GM19239 (cell line): Measurements from ENCODE around the gene ZNF407.

ENCODE experiments used
- DNase-seq: peaks from one replicate; pipeline ENCODE4 v3.0.0; 2011; ENCODE audit warnings: low spot score; ENCODE audit not compliant: insufficient read length
- FAIRE-seq: peaks from 2 replicates; lab custom pipeline; 2011; peaks lifted over from hg19 to GRCh38; lab: Jason Lieb, UNC

ZNF407 gene

DNA sequence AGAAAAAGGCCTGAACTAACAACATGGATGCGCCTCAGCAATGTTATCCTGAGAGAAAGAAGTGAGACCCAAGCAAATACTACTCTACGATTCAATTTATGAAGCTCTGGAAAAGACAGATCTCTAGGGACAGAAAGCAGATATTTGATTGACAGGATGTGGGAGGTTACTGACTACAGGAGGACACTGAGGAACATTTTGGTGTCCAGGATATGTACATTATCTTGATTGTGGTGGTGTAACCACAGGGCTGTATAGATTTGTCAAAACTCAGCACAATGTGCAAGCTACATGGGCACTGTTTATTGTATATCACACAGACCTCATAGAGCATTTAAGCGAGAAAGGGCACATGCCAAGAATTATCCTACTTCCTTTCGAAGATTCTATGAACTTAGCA, 391.5 kb downstream of the ZNF407 start:
- FAIRE-seq: no peak

DNA sequence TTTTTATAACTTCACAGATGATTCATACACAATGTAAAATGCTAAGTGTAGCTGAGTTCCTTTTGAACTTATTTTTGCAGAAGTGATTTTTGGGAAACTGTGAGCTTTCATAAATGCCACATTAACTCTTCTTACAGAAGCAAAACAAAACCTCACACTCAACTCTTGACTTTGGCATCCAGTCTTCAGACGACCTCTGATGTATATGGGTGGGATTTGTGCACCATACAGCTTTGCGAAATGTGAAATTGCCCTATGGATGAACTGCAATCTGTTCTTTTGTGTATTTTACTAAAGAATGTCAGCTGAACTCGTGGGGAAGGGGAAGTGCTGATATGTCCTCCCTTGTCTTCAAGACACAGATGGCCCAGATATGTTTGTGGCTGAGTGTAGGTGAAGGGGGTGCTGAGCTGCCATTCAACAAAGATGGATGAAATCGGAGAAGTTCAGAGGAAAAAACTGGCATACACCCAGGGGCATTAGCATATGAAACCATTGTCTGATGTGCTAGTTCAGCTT, 393.0 kb downstream of the ZNF407 start:
- DNase-seq (no peak), FAIRE-seq (no peak)

More for the DNA sequence above, 391.5 kb downstream of the ZNF407 start:
- DNase-seq: no peak

DNA sequence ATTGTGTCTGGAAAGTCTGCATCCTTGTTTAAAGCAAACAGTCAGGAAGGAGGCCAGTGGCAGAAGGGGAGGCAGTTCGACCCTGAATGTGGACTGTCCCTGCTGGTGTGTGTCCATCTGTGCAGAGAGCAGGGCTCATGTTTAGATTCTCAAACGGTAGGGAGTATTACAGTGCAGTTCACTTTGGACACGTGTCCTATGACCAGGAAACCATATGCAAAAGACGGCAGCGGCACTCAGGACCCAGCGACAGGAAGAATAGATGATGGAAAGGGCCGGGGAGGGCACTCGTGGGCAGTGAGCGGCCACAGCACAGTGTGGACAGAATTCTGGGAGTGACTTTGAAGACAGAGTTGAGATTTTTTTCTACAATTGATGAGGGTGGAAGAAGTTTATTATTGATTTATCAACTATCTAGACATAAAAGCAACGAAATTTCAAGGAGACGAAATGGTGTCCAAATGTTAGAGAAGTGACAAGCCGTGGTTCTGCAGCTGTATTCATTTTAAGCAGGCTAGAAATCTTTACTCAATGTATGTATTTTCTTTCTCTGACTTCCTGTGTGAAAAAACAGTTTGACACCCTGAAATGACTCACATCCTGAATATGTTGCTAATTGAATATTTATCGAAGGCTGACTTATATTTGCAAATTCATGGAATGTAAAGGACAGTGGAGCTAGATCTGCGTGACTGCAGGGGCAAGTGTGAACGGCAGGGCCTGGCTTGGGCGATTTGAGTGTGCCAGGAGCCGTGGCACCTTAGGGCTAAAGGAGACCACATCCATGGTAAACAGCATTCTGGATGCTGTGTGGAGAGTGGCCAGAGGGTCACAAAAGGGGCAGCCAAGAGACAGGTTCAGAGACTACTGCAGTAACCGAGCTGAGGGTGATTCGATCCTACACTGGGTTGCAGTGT, 397.1 kb downstream of the ZNF407 start:
- FAIRE-seq (peak; percentile 96), DNase-seq (peak; percentile 25)

GRCh38 chr18:74995419-74995736, 397.7 kb downstream of the ZNF407 start:
- FAIRE-seq: peak; percentile 18
- no peak for DNase-seq

GRCh38 chr18:74996055-74996454, 398.4 kb downstream of the ZNF407 start:
- DNase-seq (no peak), FAIRE-seq (no peak)

DNA sequence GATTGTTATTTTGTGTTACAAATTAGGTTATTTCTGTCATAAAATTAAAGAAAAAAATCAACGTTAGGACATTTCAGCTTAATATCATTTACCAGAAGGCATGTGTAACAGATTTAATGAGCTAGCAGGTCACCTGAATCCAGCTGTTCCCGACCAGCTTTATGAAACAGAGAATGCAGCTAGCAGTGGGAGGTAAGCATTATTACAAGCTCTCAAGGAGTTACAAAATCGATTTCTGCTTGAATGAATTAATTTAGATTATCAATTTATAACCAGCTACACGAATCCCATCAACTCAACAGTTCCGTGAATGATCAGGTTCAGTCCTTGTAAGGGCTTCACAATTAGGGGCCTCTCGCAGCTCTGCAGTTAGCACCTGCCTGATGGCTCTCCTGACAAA, 399.3 kb downstream of the ZNF407 start:
- FAIRE-seq: peak; percentile 80

GRCh38 chr18:75000920-75001319, 403.2 kb downstream of the ZNF407 start:
- DNase-seq (no peak), FAIRE-seq (no peak)

More for the DNA sequence above, 399.3 kb downstream of the ZNF407 start:
- DNase-seq: no peak

GRCh38 chr18:75003039-75003438, 405.4 kb downstream of the ZNF407 start:
- DNase-seq (no peak), FAIRE-seq (no peak)

DNA sequence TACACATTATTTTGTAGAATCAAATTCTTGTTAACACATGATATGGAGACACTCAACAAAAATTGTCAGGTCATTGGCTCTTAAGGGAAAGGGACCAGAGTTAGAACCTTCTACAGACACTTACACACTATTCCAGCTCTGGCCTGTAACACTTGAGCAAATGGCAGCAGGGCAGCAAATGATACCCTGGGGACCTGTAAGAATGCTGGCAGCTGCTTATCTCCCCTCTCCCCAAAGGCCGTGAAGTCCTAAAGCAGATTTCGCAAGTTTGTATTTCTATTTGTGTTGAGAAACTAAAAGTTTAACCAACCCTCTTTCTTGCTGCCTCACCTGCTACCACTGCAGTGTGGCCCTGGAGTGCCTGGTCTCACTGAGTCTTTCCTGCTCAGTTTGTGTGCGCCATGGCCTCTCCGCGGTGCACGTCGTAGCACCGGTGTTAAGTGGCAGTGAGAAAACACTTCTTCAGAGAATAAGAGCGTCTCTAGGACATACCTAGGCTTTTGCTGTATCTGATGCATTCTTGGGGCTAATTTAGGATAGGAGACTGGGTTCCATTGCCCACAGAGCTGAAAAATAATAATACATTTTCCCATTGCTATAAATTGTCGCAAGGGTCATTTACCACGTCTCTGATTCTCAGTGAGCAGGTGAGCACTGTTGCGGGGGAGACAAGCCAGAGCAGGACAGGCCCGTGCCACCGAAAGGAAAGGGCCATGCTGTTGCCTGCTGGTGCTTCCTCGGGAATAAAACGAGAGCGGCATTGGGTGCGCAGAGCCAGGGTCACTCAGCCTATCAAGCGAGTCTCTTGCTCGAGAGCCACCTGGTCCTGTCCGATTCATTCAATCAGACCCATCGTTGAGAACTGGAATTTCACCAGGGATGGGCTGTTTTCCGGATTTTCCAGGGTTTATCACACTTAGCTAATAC, 406.4 kb downstream of the ZNF407 start:
- FAIRE-seq (no peak), DNase-seq (no peak)

GRCh38 chr18:75005626-75006025, 408.0 kb downstream of the ZNF407 start:
- FAIRE-seq (no peak), DNase-seq (no peak)

- FAIRE-seq: no peak
- DNase-seq: no peak
These were observed 410.5 kb downstream of the ZNF407 start for GRCh38 chr18:75008186-75008585.

- no peak for FAIRE-seq
- DNase-seq: no peak
These were observed 411.6 kb downstream of the ZNF407 start for GRCh38 chr18:75009296-75009695.

- DNase-seq (no peak), FAIRE-seq (peak; percentile 23)
These were observed 412.2 kb downstream of the ZNF407 start for GRCh38 chr18:75009878-75010277.

GRCh38 chr18:75010278-75010677, 412.6 kb downstream of the ZNF407 start:
- FAIRE-seq: no peak

GRCh38 chr18:75010689-75011088, 413.0 kb downstream of the ZNF407 start:
- no peak for DNase-seq
- FAIRE-seq: no peak

More at GRCh38 chr18:75010278-75010677, 412.6 kb downstream of the ZNF407 start:
- DNase-seq: no peak

DNA sequence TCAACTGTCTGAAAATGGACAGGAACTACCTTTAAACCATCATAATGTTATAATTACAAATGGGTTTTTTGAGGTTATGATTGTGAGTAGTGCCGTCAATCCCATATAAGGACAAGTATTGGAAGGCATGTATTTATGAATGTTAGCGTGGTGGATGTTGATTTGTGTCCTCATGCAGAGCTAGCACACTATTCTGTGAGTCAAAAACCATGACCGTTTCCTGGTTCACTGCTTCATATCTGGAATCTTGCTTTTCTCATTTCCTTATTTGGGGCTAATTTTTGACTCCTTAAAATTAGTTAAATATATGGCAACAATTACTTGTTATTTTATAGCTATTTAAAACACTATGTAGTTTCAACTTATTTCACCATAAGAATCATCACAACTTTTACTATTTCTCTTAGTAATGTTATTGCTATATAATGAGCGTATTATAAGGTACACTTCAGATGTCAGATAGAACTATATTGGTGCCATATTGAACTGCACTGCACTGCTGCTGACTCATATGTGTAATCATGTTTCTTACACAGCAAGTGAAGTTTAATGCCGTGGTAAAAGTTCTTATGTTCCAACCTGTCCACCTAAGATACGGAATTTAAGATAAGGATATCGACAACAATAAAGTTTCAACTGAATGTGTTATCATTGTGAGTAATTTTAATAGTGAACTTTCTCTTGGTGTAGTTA, 418.5 kb downstream of the ZNF407 start:
- DNase-seq (no peak), FAIRE-seq (peak; percentile 95)

- FAIRE-seq (peak; percentile 82), DNase-seq (no peak)
These were observed 425.8 kb downstream of the ZNF407 start for GRCh38 chr18:75023473-75023872.

DNA sequence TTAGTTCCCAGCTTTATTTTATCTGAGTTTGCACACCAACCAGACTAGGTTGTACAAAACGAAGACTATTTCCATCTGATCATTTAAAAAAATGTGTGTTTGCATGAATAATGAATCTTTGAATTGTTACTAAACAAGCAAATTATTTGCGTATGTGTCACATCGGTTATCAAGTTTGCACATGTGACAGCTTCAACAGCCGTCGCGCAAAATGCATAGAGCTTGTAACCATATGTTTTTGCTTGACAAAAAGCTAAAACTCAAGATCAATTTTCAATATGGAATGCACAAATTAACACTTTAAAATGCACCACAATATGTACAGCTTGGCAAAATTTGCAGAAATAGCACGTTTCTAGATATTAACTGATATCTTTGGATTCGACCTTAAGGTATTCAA, 427.2 kb downstream of the ZNF407 start:
- no peak for DNase-seq
- no peak for FAIRE-seq

DNA sequence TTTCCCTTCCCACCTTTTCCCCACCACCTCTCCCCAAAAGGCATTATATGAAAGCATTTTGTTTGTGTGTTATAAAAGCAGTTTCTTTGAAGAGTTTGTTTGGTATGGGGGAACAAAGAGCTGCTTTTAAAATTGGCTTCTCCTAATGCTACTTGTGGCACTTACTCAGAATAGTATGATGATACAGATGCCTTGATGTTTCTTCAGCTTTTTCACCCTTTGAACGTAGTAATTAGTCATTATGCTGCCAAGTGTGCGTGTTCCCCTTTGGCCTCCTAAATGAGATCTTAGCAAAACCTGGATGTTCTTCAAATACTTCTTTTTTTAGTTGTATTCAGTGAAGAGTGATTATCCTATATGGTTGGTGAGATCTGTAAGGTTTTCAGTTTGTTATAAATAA, 427.9 kb downstream of the ZNF407 start:
- FAIRE-seq (no peak), DNase-seq (no peak)

DNA sequence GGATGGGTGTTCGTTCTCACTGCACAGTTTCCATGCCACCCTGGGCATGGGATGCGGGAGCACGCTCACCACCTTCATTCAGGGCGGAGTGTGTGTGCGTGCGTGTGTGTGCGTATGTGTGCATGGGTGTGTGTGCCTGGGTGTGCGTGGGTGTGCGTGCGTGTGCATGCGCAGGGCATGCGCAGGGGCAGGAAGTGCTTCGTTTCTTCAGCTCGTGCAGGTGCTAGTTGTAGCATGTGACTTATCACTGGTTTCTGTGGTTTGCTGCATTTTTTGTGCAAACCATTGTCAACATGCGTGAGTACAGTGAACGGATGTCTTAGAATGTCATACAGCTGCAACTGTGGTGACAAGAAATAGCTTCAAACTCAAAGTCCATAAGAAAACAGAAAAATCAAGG, 431.8 kb downstream of the ZNF407 start:
- FAIRE-seq (no peak), DNase-seq (no peak)
